Naive thymus-derived CD4-positive, alpha-beta T cell (primary cell): ENCODE results near the gene GSTK1. TPM values are rescaled to one million over a fixed set of nuclear protein-coding genes. Genes with fewer than 3 reads are reported as not detected.
A peak's percentile ranks its signal among the peaks of the same experiment; 100 is the strongest.

ENCODE experiments used
- ATAC-seq: fragments of 150-1000 bp; cut with Tn5 transposase; 2 replicates; pipeline ENCODE4 v1.10.0; 2021; ENCODE audit warnings: mild to moderate bottlenecking, moderate library complexity
- CTCF ChIA-PET: fragments of 350-600 bp; sonication (Branson Sonifier 250); formaldehyde crosslinking; loops from one replicate; lab custom pipeline; 2021; ENCODE audit warnings: antibody characterized with exemption; lab: Charles Lee
- POLR2A ChIA-PET: fragments of 350-600 bp; sonication (Branson Sonifier 250); formaldehyde crosslinking; loops from one replicate; lab custom pipeline; 2021; ENCODE audit warnings: antibody characterized with exemption, inconsistent platforms; lab: Charles Lee
- DNase-seq, 9 donors: peaks; one replicate each; pipeline versions ENCODE4 v3.0.0 to v3.0.0-alpha.2; 2020 to 2022; ENCODE audit warnings: mixed read lengths in 1 of 9
- H3K27ac ChIP-seq: one replicate; pipeline ENCODE4 v1.7.0; 2013; ENCODE audit warnings: mild to moderate bottlenecking, low read depth, low read length, moderate library complexity
- H3K27me3 ChIP-seq, 2 donors: one replicate each; pipeline ENCODE4 v1.7.0; 2013; ENCODE audit warnings: low read length in 2 of 2, mild to moderate bottlenecking in 2 of 2, moderate library complexity in 2 of 2; ENCODE audit not compliant: control insufficient read depth in 2 of 2, insufficient read depth in 2 of 2
- H3K36me3 ChIP-seq, 3 experiments: 1 replicate in 2 of 3; 2 replicates in 1 of 3; pipeline ENCODE4 v1.7.0; 2013; ENCODE audit warnings: low read length in 3 of 3, mild to moderate bottlenecking in 3 of 3, moderate library complexity in 1 of 3; ENCODE audit not compliant: insufficient read depth in 3 of 3, control insufficient read depth in 2 of 3
- H3K4me1 ChIP-seq, 2 donors: one replicate each; pipeline ENCODE4 v1.7.0; 2013; ENCODE audit warnings: low read length in 2 of 2, mild to moderate bottlenecking in 2 of 2, moderate library complexity in 1 of 2; ENCODE audit not compliant: control insufficient read depth in 2 of 2, insufficient read depth in 2 of 2
- H3K4me3 ChIP-seq: 2 replicates; pipeline ENCODE4 v1.7.0; 2013; ENCODE audit warnings: mild to moderate bottlenecking, low read length
- H3K9me3 ChIP-seq, 3 experiments: 1 replicate in 2 of 3; 2 replicates in 1 of 3; pipeline ENCODE4 v1.7.0; 2013; ENCODE audit warnings: low read length in 3 of 3; ENCODE audit not compliant: control insufficient read depth in 2 of 3
- H3K27ac Mint-ChIP-seq, 9 donors: one replicate each; pipeline ENCODE4 v1.8.0; 2020 to 2022; ENCODE audit warnings: mixed read lengths in 9 of 9, mild to moderate bottlenecking in 8 of 9, moderate library complexity in 5 of 9, inconsistent platforms in 2 of 9
- H3K27me3 Mint-ChIP-seq, 5 donors: one replicate each; pipeline ENCODE4 v1.8.0; 2021 to 2022; ENCODE audit warnings: mixed read lengths in 5 of 5, mild to moderate bottlenecking in 1 of 5
- H3K36me3 Mint-ChIP-seq, 5 donors: one replicate each; pipeline ENCODE4 v1.8.0; 2020 to 2022; ENCODE audit warnings: mixed read lengths in 5 of 5, mild to moderate bottlenecking in 3 of 5, inconsistent platforms in 1 of 5
- H3K4me1 Mint-ChIP-seq, 7 donors: one replicate each; pipeline ENCODE4 v1.8.0; 2020 to 2022; ENCODE audit warnings: mixed read lengths in 7 of 7, mild to moderate bottlenecking in 3 of 7, inconsistent platforms in 1 of 7
- H3K4me3 Mint-ChIP-seq, 10 donors: one replicate each; pipeline ENCODE4 v1.8.0; 2020 to 2022; ENCODE audit warnings: mild to moderate bottlenecking in 10 of 10, mixed read lengths in 10 of 10, moderate library complexity in 6 of 10, inconsistent platforms in 2 of 10
- H3K9me3 Mint-ChIP-seq, 11 donors: one replicate each; pipeline ENCODE4 v1.8.0; 2020 to 2022; ENCODE audit warnings: mixed read lengths in 11 of 11, mild to moderate bottlenecking in 4 of 11, inconsistent platforms in 1 of 11, moderate library complexity in 1 of 11
- intact Hi-C, 2 donors: fragments of 100-400 bp; cut with micrococcal nuclease; formaldehyde crosslinking; loops; one replicate each; pipeline ENCODE4 v1.15.1; 2023
- polyA plus RNA-seq, 2 donors: library from polyadenylated mRNA; unstranded; fragments of 300-500 nt; fragmentation: Illumina TruSeq; gene quantifications; one replicate each; pipeline ENCODE4 v1.2.3, GENCODE V29; 2021
- total RNA-seq, 6 experiments: library from RNA in 5 of 6; stranded (reverse) in 5 of 6; gene quantifications; 1 replicate in 5 of 6; 2 replicates in 1 of 6; pipeline ENCODE4 v1.2.3 and lab custom pipeline; 2021 to 2026

Gene GSTK1
- total and polyA plus RNA-seq, 7 experiments from 2014 or later, result 253 to 470 (median 326) TPM

- H3K36me3 ChIP-seq, result no peaks in the 10 kb centered on the region
- peak overlapping the region; percentile 25 to 89 (median 80) for H3K27ac Mint-ChIP-seq
- H3K27me3 ChIP-seq, result no peaks in the 10 kb centered on the region
- peaks cover 56 to 60% of the 10 kb centered on the region in 2 donors for H3K4me1 ChIP-seq
- ChIA-PET POLR2A (interaction anchor here (0.6 to 10.4 kb wide), 12 partner anchors 8 to 718 kb away, joined by 3 to 129 read pairs (median 6); partner anchors contain the start of genes CASP2, EPHA1 and GSTK1), CTCF (interaction anchor here (0.6 to 3.8 kb wide), 6 partner anchors 9 to 409 kb away, joined by 3 to 23 read pairs (median 6); no protein-coding TSS in a partner anchor)
- H3K9me3 Mint-ChIP-seq, result peaks cover 6 to 56% (median 32%) of the 10 kb centered on the region in 11 donors
- no peak overlapping the region for H3K27ac ChIP-seq
- H3K36me3 Mint-ChIP-seq, result peaks cover 10 to 65% (median 19%) of the 10 kb centered on the region in 5 donors
- no peaks in the 10 kb centered on the region for H3K27me3 Mint-ChIP-seq
- peaks cover 0 to 14% (median 0%) of the 10 kb centered on the region in 3 experiments for H3K9me3 ChIP-seq
- no peak for DNase-seq
- H3K4me3 Mint-ChIP-seq, result peak overlapping the region in 9 of 10 donors; percentile 12 to 68 (median 34)
- H3K4me3 ChIP-seq, result peak overlapping the region; percentile 13
- intact Hi-C loops, result no loop called here
- peaks cover 60 to 99% (median 97%) of the 10 kb centered on the region in 7 donors for H3K4me1 Mint-ChIP-seq
- ATAC-seq, result no peak
Measured at GRCh38 chr7:143248761-143249354, 14.4 kb upstream of the GSTK1 start.

- peaks cover 9 to 62% (median 34%) of the 10 kb centered on the region in 11 donors for H3K9me3 Mint-ChIP-seq
- peak overlapping the region; percentile 71 to 93 (median 86) for H3K27ac Mint-ChIP-seq
- H3K36me3 Mint-ChIP-seq, result peaks cover 10 to 67% (median 25%) of the 10 kb centered on the region in 5 donors
Measured at GRCh38 chr7:143250199-143250598, 13.0 kb upstream of the GSTK1 start.

GRCh38 chr7:143250822-143251221, 12.4 kb upstream of the GSTK1 start:
- intact Hi-C loops, result loop anchor here (1.0 to 2.0 kb wide), 5 partner anchors 11 to 442 kb away; partner anchors contain the start of genes CASP2 (in 2 of the 2) and GSTK1 (in 2 of the 2)

More at GRCh38 chr7:143250199-143250598, 13.0 kb upstream of the GSTK1 start:
- ChIA-PET CTCF (interaction anchor here (0.8 to 3.8 kb wide), 7 partner anchors 10 to 155 kb away, joined by 3 to 23 read pairs (median 5); partner anchors contain the start of gene GSTK1), POLR2A (interaction anchor here (0.8 to 10.4 kb wide), 11 partner anchors 8 to 1512 kb away, joined by 3 to 129 read pairs (median 6); partner anchors contain the start of genes CASP2, EPHA1, GSTK1 and SSBP1)
- no peak for DNase-seq
- H3K4me1 ChIP-seq, result peaks cover 59 to 61% of the 10 kb centered on the region in 2 donors
- H3K36me3 ChIP-seq, result no peaks in the 10 kb centered on the region
- peak overlapping the region; percentile 15 for H3K4me3 ChIP-seq
- no peaks in the 10 kb centered on the region for H3K27me3 Mint-ChIP-seq
- H3K4me3 Mint-ChIP-seq, result peak overlapping the region; percentile 17 to 77 (median 54)
- no peaks in the 10 kb centered on the region for H3K27me3 ChIP-seq
- peaks cover 53 to 99% (median 95%) of the 10 kb centered on the region in 7 donors for H3K4me1 Mint-ChIP-seq
- H3K27ac ChIP-seq, result peak overlapping the region; percentile 34
- ATAC-seq, result no peak
- peaks cover 0 to 14% (median 0%) of the 10 kb centered on the region in 3 experiments for H3K9me3 ChIP-seq
- intact Hi-C loops, result loop anchor here (2.0 kb wide), 2 partner anchors 39 to 441 kb away; partner anchors contain the start of gene CASP2 (in 1 of the 2)

GRCh38 chr7:143252006-143252405, 11.2 kb upstream of the GSTK1 start:
- Histone ChIP-seq H3K27me3 (no peaks in the 10 kb centered on the region), H3K9me3 (peaks cover 0 to 14% (median 0%) of the 10 kb centered on the region in 3 experiments), H3K36me3 (no peaks in the 10 kb centered on the region), H3K4me3 (no peak overlapping the region), H3K27ac (no peak overlapping the region), H3K4me1 (peaks cover 48 to 61% of the 10 kb centered on the region in 2 donors)
- ChIA-PET POLR2A (interaction anchor here (0.7 to 10.4 kb wide), 5 partner anchors 12 to 140 kb away, joined by 3 to 129 read pairs (median 4); partner anchors contain the start of gene GSTK1), CTCF (no interaction called here)
- peaks cover 52 to 99% (median 95%) of the 10 kb centered on the region in 7 donors for H3K4me1 Mint-ChIP-seq
- H3K27me3 Mint-ChIP-seq, result no peaks in the 10 kb centered on the region
- peak overlapping the region; percentile 62 to 94 (median 81) for H3K27ac Mint-ChIP-seq
- peak in 3 of 9 donors; percentile 16 to 17 (median 17) for DNase-seq
- peak; percentile 60 for ATAC-seq
- H3K36me3 Mint-ChIP-seq, result peaks cover 10 to 59% (median 24%) of the 10 kb centered on the region in 5 donors
- intact Hi-C loops, result no loop called here
- peaks cover 3 to 58% (median 34%) of the 10 kb centered on the region in 11 donors for H3K9me3 Mint-ChIP-seq
- peak overlapping the region; percentile 22 to 77 (median 60) for H3K4me3 Mint-ChIP-seq

More at GRCh38 chr7:143250822-143251221, 12.4 kb upstream of the GSTK1 start:
- no peaks in the 10 kb centered on the region for H3K36me3 ChIP-seq
- peak; percentile 88 for ATAC-seq
- ChIA-PET POLR2A (interaction anchor here (0.6 to 10.4 kb wide), 12 partner anchors 7 to 1513 kb away, joined by 3 to 129 read pairs (median 4); partner anchors contain the start of genes CASP2, EPHA1, GSTK1 and SSBP1), CTCF (interaction anchor here (0.6 to 3.8 kb wide), 9 partner anchors 10 to 154 kb away, joined by 3 to 23 read pairs (median 4); partner anchors contain the start of gene GSTK1)
- peak in 7 of 9 donors; percentile 35 to 89 (median 85) for DNase-seq
- Mint-ChIP-seq H3K27me3 (no peaks in the 10 kb centered on the region), H3K4me3 (peak overlapping the region; percentile 5 to 77 (median 62)), H3K36me3 (peaks cover 10 to 66% (median 28%) of the 10 kb centered on the region in 5 donors), H3K9me3 (peaks cover 8 to 62% (median 34%) of the 10 kb centered on the region in 11 donors), H3K4me1 (peaks cover 53 to 99% (median 95%) of the 10 kb centered on the region in 7 donors), H3K27ac (peak overlapping the region; percentile 71 to 93 (median 86))
- H3K9me3 ChIP-seq, result peaks cover 0 to 14% (median 0%) of the 10 kb centered on the region in 3 experiments
- H3K4me1 ChIP-seq, result peaks cover 54 to 61% of the 10 kb centered on the region in 2 donors
- no peak overlapping the region for H3K4me3 ChIP-seq
- H3K27ac ChIP-seq, result peak overlapping the region; percentile 37
- no peaks in the 10 kb centered on the region for H3K27me3 ChIP-seq

- Mint-ChIP-seq H3K27ac (peak overlapping the region in 8 of 9 donors; percentile 38 to 78 (median 59)), H3K4me3 (peak overlapping the region in 6 of 10 donors; percentile 6 to 75 (median 50)), H3K4me1 (peaks cover 46 to 97% (median 90%) of the 10 kb centered on the region in 7 donors), H3K27me3 (no peaks in the 10 kb centered on the region), H3K36me3 (peaks cover 10 to 36% (median 17%) of the 10 kb centered on the region in 5 donors), H3K9me3 (peaks cover 3 to 37% (median 21%) of the 10 kb centered on the region in 11 donors)
- no peaks in the 10 kb centered on the region for H3K27me3 ChIP-seq
- no peak overlapping the region for H3K27ac ChIP-seq
- POLR2A ChIA-PET, result interaction anchor here (0.7 to 10.4 kb wide), 11 partner anchors 8 to 457 kb away, joined by 3 to 129 read pairs (median 5); partner anchors contain the start of genes CASP2 and GSTK1
- DNase-seq (no peak), ATAC-seq (no peak)
- peaks cover 50 to 66% of the 10 kb centered on the region in 2 donors for H3K4me1 ChIP-seq
- intact Hi-C loops, result no loop called here
- no peak overlapping the region for H3K4me3 ChIP-seq
- no peaks in the 10 kb centered on the region for H3K36me3 ChIP-seq
- CTCF ChIA-PET, result interaction anchor here (0.8 to 9.1 kb wide), 7 partner anchors 10 to 125 kb away, joined by 3 to 72 read pairs (median 4); no protein-coding TSS in a partner anchor
- H3K9me3 ChIP-seq, result peaks cover 0 to 10% (median 0%) of the 10 kb centered on the region in 3 experiments
Measured at GRCh38 chr7:143255564-143255963, 7.7 kb upstream of the GSTK1 start.
